A673 (cell line): ENCODE measurements around the gene PPT1. TPM values are rescaled to one million over a fixed set of nuclear protein-coding genes. Genes with fewer than 3 reads are reported as not detected.
A peak's percentile ranks its signal among the peaks of the same experiment; 100 is the strongest.

Experiments
- BruUV-seq: library from RNA; stranded (reverse); fragments of 400-500 nt; replicated peaks from 2 replicates; lab custom pipeline; 2021; lab: Mats Ljungman, UMichigan
- CTCF ChIA-PET: fragments of 300-600 bp; sonication (Branson Sonifier 250); formaldehyde crosslinking; loops from one replicate; lab custom pipeline; 2022; ENCODE audit warnings: antibody characterized with exemption; lab: Charles Lee
- POLR2A ChIA-PET: fragments of 300-600 bp; sonication (Branson Sonifier 250); formaldehyde crosslinking; loops from one replicate; lab custom pipeline; 2022; ENCODE audit warnings: antibody characterized with exemption; ENCODE audit not compliant: low non-redundant PET; lab: Charles Lee
- DNase-seq: peaks from one replicate; pipeline ENCODE4 v3.0.0-alpha.2; 2015; ENCODE audit warnings: low spot score
- H3K27ac ChIP-seq: fragments of 200-600 bp; sonication (generic); 2 replicates; pipeline ENCODE4 v1.5.1; 2016; ENCODE audit warnings: mixed run types, low read depth, mild to moderate bottlenecking, mixed read lengths, antibody characterized with exemption, low read length; ENCODE audit not compliant: poor library complexity, severe bottlenecking
- H3K27me3 ChIP-seq: fragments of 200-600 bp; sonication (generic); replicated peaks from 2 replicates; pipeline ENCODE4 v1.6.1; 2017; ENCODE audit warnings: mixed run types, low read depth, mild to moderate bottlenecking, mixed read lengths, antibody characterized with exemption, low read length; ENCODE audit not compliant: insufficient read depth, poor library complexity
- H3K36me3 ChIP-seq: fragments of 200-600 bp; sonication (generic); 2 replicates; pipeline ENCODE4 v1.6.1; 2016; ENCODE audit warnings: mixed run types, mild to moderate bottlenecking, mixed read lengths, antibody characterized with exemption, low read length; ENCODE audit not compliant: insufficient read depth, poor library complexity, severe bottlenecking
- H3K4me1 ChIP-seq: fragments of 200-600 bp; sonication (generic); 2 replicates; pipeline ENCODE4 v1.6.1; 2017; ENCODE audit warnings: mixed run types, mild to moderate bottlenecking, mixed read lengths, antibody characterized with exemption, low read length; ENCODE audit not compliant: insufficient read depth, poor library complexity, severe bottlenecking
- H3K4me3 ChIP-seq: fragments of 200-600 bp; sonication (generic); 2 replicates; pipeline ENCODE4 v1.5.1; 2016; ENCODE audit warnings: low read depth, mixed run types, mild to moderate bottlenecking, mixed read lengths, low read length; ENCODE audit not compliant: poor library complexity, severe bottlenecking
- H3K9me3 ChIP-seq: fragments of 200-600 bp; sonication (generic); 2 replicates; pipeline ENCODE4 v1.6.1; 2016; ENCODE audit warnings: mixed run types, low read depth, mild to moderate bottlenecking, mixed read lengths, antibody characterized with exemption, low read length; ENCODE audit not compliant: poor library complexity, severe bottlenecking
- CTCF ChIP-seq: fragments of 300-800, 200-600 bp; sonication (generic); conservative IDR thresholded peaks from 2 replicates; pipeline ENCODE4 v1.5.1; 2017; ENCODE audit warnings: low read depth, mild to moderate bottlenecking, antibody characterized with exemption, low read length, moderate library complexity, mixed read lengths
- EZH2 ChIP-seq: fragments of 200-600 bp; sonication (generic); IDR thresholded peaks from 2 replicates; pipeline ENCODE4 v1.6.1; 2017; ENCODE audit warnings: borderline replicate concordance, low read depth, mild to moderate bottlenecking, mixed read lengths, antibody characterized with exemption, low read length; ENCODE audit not compliant: poor library complexity, severe bottlenecking
- intact Hi-C: fragments of 100-400 bp; cut with micrococcal nuclease; formaldehyde crosslinking; loops from one replicate; pipeline ENCODE4 v1.10.0; 2022; ENCODE audit not compliant: unreplicated experiment
- total RNA-seq: library from RNA; stranded (reverse); gene quantifications from 2 replicates; pipeline ENCODE4 v1.2.3, GENCODE V29; 2021

PPT1 gene
- total RNA-seq, 1 experiment from 2014 or later = 76.3 TPM

DNA sequence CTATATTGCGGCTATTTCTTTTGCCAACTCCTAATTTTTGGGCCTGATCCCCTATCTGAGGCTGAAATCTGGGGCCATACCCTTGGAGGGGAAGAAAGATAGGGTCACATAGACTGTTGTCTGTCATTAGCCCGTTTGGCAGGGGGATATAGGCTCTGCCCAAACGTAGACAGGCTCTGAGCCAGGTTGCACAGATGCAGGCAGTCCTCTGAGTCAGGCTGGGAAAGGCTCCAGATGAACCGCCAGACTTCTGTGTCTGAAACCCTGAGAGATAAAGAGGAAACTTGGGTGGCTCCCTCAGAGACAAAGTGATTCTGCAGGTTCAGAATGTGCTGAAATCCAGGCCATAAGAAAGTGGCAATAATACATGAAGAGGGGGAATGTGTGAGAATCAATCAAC is 60.5 kb downstream of the PPT1 start:
- H3K4me1 ChIP-seq = peaks cover 7% of the 10 kb centered on the region
- intact Hi-C loops = no loop called here
- no peaks in the 10 kb centered on the region for H3K27me3 ChIP-seq
- ChIA-PET POLR2A (no interaction called here), CTCF (no interaction called here)
- H3K27ac ChIP-seq = no peak overlapping the region
- H3K36me3 ChIP-seq = no peaks in the 10 kb centered on the region
- no peaks in the 10 kb centered on the region for H3K9me3 ChIP-seq
- no peak for DNase-seq
- no peak overlapping the region for H3K4me3 ChIP-seq
- no TSS peak for BruUV-seq
- TF ChIP-seq CTCF (no peak), EZH2 (no peak)

- CTCF ChIA-PET = no interaction called here
- DNase-seq = no peak
- POLR2A ChIA-PET = no interaction called here
- intact Hi-C loops = no loop called here
- TF ChIP-seq EZH2 = no peak
- no peak for TF ChIP-seq CTCF
- Histone ChIP-seq H3K27ac (no peak overlapping the region), H3K27me3 (no peaks in the 10 kb centered on the region), H3K4me1 (peaks cover 7% of the 10 kb centered on the region), H3K4me3 (no peak overlapping the region), H3K9me3 (no peaks in the 10 kb centered on the region), H3K36me3 (no peaks in the 10 kb centered on the region)
- BruUV-seq = no TSS peak
Measured at GRCh38 chr1:40034869-40035268, 62.2 kb downstream of the PPT1 start.

DNA sequence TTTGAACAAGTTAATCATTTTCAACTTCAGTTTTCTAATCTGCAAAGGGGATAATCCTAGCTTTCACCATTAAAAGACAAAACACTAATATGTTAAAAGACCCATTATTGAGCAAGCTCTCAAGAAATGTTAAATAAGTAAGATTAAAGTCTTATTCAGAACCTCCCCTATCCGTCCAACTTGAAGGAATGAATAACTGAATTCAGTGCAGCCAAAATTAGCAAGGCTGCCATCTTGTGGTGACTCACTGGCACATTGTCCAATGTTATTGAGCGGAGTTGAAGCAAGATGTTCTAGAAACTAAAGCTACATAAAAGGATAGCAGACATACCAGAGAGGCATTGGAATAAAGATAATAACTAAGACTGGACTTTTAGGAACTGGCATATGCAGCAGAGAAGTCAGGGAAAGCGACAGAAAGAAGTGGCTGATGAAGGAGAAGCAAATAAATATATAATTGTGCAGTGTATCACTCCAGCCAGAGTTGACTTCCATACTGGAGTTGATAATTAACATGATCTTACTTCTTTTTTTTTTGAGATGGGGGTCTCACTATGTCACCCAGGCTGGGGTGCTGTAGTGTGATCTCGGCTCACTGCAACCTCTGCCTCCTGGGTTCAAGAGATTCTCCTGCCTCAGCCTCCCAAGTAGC is 64.7 kb downstream of the PPT1 start:
- H3K9me3 ChIP-seq = no peaks in the 10 kb centered on the region
- DNase-seq = peak; percentile 63
- H3K36me3 ChIP-seq = no peaks in the 10 kb centered on the region
- POLR2A ChIA-PET = interaction anchor here (0.5 kb wide), 1 partner anchor 84 kb away, joined by 3 read pairs; no protein-coding TSS in a partner anchor
- BruUV-seq = no TSS peak
- no peak overlapping the region for H3K4me3 ChIP-seq
- intact Hi-C loops = loop anchor here (2.0 kb wide), 1 partner anchor 216 kb away; no protein-coding TSS in a partner anchor
- peak; percentile 87 for TF ChIP-seq CTCF
- no peak for TF ChIP-seq EZH2
- no peaks in the 10 kb centered on the region for H3K4me1 ChIP-seq
- no peak overlapping the region for H3K27ac ChIP-seq
- no peaks in the 10 kb centered on the region for H3K27me3 ChIP-seq
- CTCF ChIA-PET = interaction anchor here (0.7 to 1.0 kb wide), 5 partner anchors 113 to 286 kb away, joined by 3 to 5 read pairs (median 4); no protein-coding TSS in a partner anchor
